HFFc6 (cell line): Measurements from ENCODE around the gene PCDHGA7. TPM values are rescaled to one million over a fixed set of nuclear protein-coding genes. Genes with fewer than 3 reads are reported as not detected.

Experiments
- DNase-seq: peaks from one replicate; pipeline ENCODE4 v3.0.0-alpha.2; 2018
- H3K27ac Mint-ChIP-seq: 2 replicates; pipeline ENCODE4 v1.8.0; 2020; ENCODE audit warnings: mild to moderate bottlenecking, mixed read lengths
- H3K27me3 Mint-ChIP-seq: 2 replicates; pipeline ENCODE4 v1.8.0; 2021; ENCODE audit warnings: mild to moderate bottlenecking, moderate library complexity, mixed read lengths; ENCODE audit not compliant: insufficient read depth
- H3K36me3 Mint-ChIP-seq: 2 replicates; pipeline ENCODE4 v1.8.0; 2021; ENCODE audit warnings: low read depth, mixed read lengths
- H3K4me1 Mint-ChIP-seq: 2 replicates; pipeline ENCODE4 v1.8.0; 2020; ENCODE audit warnings: low read depth, mixed read lengths
- H3K4me3 Mint-ChIP-seq: 2 replicates; pipeline ENCODE4 v1.8.0; 2020; ENCODE audit warnings: mild to moderate bottlenecking, moderate library complexity, mixed read lengths
- H3K9me3 Mint-ChIP-seq: 2 replicates; pipeline ENCODE4 v1.8.0; 2020; ENCODE audit warnings: mild to moderate bottlenecking, mixed read lengths
- total RNA-seq, 6 experiments: library from RNA; stranded (reverse); fragmentation: NEBNext Ultra II Directional; extraction: Animal tissue kit (Norgen Biotek cat#: 25700); gene quantifications; 2 replicates in 1 of 6; 3 replicates in 5 of 6; pipeline ENCODE4 v1.2.3, GENCODE V29; 2021
- TF ChIP-seq, protein P1 (sequence below): fragments of 200-600 bp; sonication (generic); IDR thresholded peaks from 2 replicates; pipeline ENCODE4 v1.5.0; 2021; ENCODE audit warnings: antibody characterized with exemption, mild to moderate bottlenecking

PCDHGA7 gene
- total RNA-seq, 6 experiments from 2014 or later, result 2.4 to 12.5 (median 11.6) TPM

DNA sequence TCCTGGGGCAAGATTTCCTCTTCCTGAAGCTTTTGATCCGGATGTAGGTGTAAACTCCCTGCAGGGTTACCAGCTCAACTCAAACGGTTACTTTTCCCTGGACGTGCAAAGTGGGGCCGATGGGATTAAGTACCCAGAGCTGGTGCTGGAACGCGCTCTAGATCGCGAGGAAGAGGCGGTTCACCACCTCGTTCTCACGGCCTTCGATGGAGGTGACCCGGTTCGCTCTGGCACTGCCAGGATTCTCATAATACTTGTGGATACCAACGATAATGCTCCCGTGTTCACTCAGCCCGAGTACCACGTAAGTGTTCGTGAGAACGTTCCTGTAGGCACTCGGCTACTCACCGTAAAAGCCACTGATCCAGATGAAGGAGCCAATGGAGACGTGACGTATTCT lies 26.9 kb upstream of the PCDHGA7 start:
- no peak overlapping the region; the same call in 1 of the 2 replicates for H3K4me3 Mint-ChIP-seq
- no peak for DNase-seq
- H3K27ac Mint-ChIP-seq, result no peak overlapping the region
- H3K9me3 Mint-ChIP-seq, result peaks cover 56% of the 10 kb centered on the region
- H3K4me1 Mint-ChIP-seq, result peaks cover 10% of the 10 kb centered on the region
- H3K27me3 Mint-ChIP-seq, result peaks cover 7% of the 10 kb centered on the region
- H3K36me3 Mint-ChIP-seq, result peaks cover 45% of the 10 kb centered on the region
- TF ChIP-seq, protein P1, sequence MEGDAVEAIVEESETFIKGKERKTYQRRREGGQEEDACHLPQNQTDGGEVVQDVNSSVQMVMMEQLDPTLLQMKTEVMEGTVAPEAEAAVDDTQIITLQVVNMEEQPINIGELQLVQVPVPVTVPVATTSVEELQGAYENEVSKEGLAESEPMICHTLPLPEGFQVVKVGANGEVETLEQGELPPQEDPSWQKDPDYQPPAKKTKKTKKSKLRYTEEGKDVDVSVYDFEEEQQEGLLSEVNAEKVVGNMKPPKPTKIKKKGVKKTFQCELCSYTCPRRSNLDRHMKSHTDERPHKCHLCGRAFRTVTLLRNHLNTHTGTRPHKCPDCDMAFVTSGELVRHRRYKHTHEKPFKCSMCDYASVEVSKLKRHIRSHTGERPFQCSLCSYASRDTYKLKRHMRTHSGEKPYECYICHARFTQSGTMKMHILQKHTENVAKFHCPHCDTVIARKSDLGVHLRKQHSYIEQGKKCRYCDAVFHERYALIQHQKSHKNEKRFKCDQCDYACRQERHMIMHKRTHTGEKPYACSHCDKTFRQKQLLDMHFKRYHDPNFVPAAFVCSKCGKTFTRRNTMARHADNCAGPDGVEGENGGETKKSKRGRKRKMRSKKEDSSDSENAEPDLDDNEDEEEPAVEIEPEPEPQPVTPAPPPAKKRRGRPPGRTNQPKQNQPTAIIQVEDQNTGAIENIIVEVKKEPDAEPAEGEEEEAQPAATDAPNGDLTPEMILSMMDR, result no peak

DNA sequence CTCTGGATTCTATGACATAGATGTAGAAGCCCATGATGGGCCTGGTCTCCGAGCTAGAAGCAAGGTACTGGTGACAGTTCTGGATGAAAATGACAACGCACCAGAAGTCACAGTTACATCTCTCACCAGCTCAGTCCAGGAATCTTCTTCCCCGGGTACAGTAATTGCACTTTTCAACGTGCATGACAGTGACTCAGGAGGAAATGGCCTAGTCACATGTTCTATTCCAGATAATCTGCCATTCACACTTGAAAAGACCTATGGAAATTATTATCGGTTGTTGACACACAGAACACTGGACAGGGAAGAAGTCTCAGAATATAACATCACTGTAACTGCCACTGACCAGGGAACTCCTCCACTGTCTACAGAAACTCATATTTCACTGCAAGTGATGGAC lies 26.4 kb upstream of the PCDHGA7 start:
- no peak overlapping the region for H3K27ac Mint-ChIP-seq
- no peak overlapping the region; the same call in 1 of the 2 replicates for H3K4me3 Mint-ChIP-seq
- peaks cover 46% of the 10 kb centered on the region for H3K36me3 Mint-ChIP-seq
- H3K9me3 Mint-ChIP-seq, result peaks cover 56% of the 10 kb centered on the region
- no peak for DNase-seq
- H3K4me1 Mint-ChIP-seq, result peaks cover 12% of the 10 kb centered on the region
- H3K27me3 Mint-ChIP-seq, result peaks cover 7% of the 10 kb centered on the region
- TF ChIP-seq, protein P1, result no peak

DNA sequence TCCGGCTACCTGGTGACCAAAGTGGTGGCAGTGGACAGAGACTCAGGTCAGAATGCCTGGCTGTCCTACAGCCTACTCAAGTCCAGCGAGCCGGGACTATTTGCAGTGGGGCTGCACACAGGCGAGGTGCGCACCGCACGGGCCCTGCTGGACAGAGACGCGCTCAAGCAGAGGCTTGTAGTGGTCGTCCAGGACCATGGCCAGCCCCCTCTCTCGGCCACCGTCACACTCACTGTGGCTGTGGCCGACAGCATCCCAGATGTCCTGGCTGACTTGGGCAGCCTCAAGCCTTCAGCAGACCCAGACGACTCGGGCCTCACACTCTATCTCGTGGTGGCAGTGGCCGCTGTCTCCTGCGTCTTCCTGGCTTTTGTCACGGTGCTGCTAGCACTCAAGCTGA lies 25.6 kb upstream of the PCDHGA7 start:
- H3K9me3 Mint-ChIP-seq, result peaks cover 59% of the 10 kb centered on the region
- DNase-seq, result no peak
- no peak overlapping the region for H3K27ac Mint-ChIP-seq
- H3K36me3 Mint-ChIP-seq, result peaks cover 50% of the 10 kb centered on the region
- peaks cover 4% of the 10 kb centered on the region for H3K27me3 Mint-ChIP-seq
- H3K4me3 Mint-ChIP-seq, result no peak overlapping the region
- TF ChIP-seq, protein P1, result no peak
- peaks cover 12% of the 10 kb centered on the region for H3K4me1 Mint-ChIP-seq

DNA sequence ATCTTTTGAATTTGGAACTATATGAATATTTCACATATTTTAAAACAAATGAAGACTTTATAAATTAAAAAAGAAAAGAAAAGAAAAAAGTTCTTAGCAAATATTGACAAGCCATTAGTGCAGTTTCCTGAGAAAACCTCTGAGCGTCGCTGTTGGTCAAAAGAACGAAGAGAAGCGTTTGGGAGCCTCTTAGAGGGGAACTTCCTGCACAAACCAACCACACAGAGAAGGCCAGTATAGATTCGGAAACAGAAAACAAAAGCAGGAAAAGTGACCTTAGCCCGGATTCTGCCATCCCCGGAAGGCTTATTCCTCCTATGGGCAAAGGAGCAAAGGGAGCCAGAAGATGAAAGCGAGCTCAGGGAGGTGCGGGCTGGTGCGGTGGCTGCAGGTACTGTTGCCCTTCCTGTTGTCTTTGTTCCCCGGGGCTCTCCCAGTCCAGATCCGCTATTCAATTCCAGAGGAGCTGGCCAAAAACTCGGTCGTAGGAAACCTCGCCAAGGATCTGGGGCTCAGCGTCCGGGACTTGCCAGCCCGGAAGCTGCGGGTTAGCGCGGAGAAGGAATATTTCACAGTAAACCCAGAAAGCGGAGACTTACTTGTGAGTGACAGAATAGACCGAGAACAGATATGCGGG lies 22.6 kb upstream of the PCDHGA7 start, which contains the start of gene PCDHGB2:
Gene PCDHGB2 (plus strand): TSS at position 205 of the 637 bp plus-strand sequence. CDS start 142 bp downstream, at position 347.
- TF ChIP-seq, protein P1, result peak; percentile 76
- peaks cover 2% of the 10 kb centered on the region for H3K27me3 Mint-ChIP-seq
- peak; percentile 41 for DNase-seq
- H3K9me3 Mint-ChIP-seq, result peaks cover 69% of the 10 kb centered on the region
- peaks cover 22% of the 10 kb centered on the region for H3K4me1 Mint-ChIP-seq
- H3K4me3 Mint-ChIP-seq, result peak within 1 kb of the TSS; percentile 86
- H3K36me3 Mint-ChIP-seq, result peaks cover 59% of the 10 kb centered on the region
- peak within 1 kb of the TSS; percentile 70; the same call in 1 of the 2 replicates for H3K27ac Mint-ChIP-seq

DNA sequence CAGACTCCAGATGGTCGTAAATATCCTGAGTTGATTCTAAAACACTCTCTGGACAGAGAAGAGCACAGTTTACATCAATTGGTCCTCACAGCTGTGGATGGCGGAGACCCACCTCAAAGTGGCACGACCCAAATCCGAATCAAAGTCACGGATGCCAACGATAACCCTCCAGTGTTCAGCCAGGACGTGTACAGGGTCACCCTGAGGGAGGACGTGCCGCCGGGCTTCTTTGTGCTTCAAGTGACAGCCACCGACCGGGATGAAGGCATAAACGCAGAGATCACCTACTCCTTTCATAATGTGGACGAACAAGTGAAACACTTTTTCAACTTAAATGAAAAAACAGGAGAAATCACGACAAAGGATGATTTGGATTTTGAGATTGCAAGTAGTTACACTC lies 21.9 kb upstream of the PCDHGA7 start:
- Mint-ChIP-seq H3K27me3 (peaks cover 2% of the 10 kb centered on the region), H3K36me3 (peaks cover 59% of the 10 kb centered on the region), H3K9me3 (peaks cover 69% of the 10 kb centered on the region), H3K4me3 (peak overlapping the region; percentile 86; the same call in 1 of the 2 replicates), H3K4me1 (peaks cover 22% of the 10 kb centered on the region), H3K27ac (no peak overlapping the region)
- TF ChIP-seq, protein P1, result no peak
- DNase-seq, result no peak
